ENCODE results near the gene EGFLAM. TPM values are rescaled to one million over a fixed set of nuclear protein-coding genes. Genes with fewer than 3 reads are reported as not detected.
A peak's percentile ranks its signal among the peaks of the same experiment; 100 is the strongest.

EGFLAM gene
- total RNA-seq, 1 experiment from 2014 or later = 9.3 TPM

DNA sequence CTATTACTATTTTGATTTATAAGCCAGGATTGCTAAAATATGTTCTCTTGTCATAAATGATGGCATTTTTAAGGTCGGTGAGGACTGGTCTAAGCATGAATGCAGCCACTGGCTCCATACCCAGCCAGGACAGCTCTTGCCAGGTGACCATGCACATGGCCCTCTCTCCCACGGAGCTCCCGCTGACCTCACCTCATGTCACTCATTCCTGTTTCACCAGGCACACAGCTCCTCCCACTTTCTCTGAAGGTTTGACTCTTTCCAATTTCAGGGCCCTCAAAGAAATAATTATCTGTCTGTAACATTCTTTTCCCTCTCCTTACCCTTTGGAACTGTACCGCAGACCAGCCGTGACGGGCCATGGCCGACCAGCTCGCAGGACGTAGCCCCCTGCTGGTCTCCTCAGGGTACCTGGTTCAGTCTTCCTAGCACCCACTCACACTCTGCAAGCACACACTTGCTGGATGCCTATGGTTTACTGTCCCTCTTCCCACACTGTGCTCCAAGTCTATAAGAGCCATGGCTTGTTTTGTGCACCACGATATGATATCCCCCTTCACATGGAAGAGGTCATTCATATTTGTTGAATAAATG lies 225.5 kb downstream of the EGFLAM start:
- ChIA-PET CTCF (interaction anchor here (0.9 to 2.2 kb wide), 2 partner anchors 41 to 42 kb away, joined by 6 to 8 read pairs; no protein-coding TSS in a partner anchor), POLR2A (interaction anchor here (0.6 kb wide), 1 partner anchor 686 kb away, joined by 3 read pairs; no protein-coding TSS in a partner anchor)
- Mint-ChIP-seq H3K27ac (ENCODE audit: low read depth, unreplicated experiment) (peak overlapping the region; percentile 21), H3K36me3 (ENCODE audit: insufficient read depth, unreplicated experiment) (peaks cover 16% of the 10 kb centered on the region), H3K4me3 (ENCODE audit: unreplicated experiment) (no peak overlapping the region), H3K4me1 (ENCODE audit: insufficient read depth, unreplicated experiment) (peaks cover 6% of the 10 kb centered on the region), H3K9me3 (ENCODE audit: unreplicated experiment) (no peaks in the 10 kb centered on the region), H3K27me3 (ENCODE audit: insufficient read depth, unreplicated experiment) (no peaks in the 10 kb centered on the region)
- no TSS peak for BruUV-seq (replicated peaks)
- DNase-seq (ENCODE audit: unreplicated experiment) = no peak
- intact Hi-C loops (cut with micrococcal nuclease) = no loop called here
- TF ChIP-seq, protein P1, sequence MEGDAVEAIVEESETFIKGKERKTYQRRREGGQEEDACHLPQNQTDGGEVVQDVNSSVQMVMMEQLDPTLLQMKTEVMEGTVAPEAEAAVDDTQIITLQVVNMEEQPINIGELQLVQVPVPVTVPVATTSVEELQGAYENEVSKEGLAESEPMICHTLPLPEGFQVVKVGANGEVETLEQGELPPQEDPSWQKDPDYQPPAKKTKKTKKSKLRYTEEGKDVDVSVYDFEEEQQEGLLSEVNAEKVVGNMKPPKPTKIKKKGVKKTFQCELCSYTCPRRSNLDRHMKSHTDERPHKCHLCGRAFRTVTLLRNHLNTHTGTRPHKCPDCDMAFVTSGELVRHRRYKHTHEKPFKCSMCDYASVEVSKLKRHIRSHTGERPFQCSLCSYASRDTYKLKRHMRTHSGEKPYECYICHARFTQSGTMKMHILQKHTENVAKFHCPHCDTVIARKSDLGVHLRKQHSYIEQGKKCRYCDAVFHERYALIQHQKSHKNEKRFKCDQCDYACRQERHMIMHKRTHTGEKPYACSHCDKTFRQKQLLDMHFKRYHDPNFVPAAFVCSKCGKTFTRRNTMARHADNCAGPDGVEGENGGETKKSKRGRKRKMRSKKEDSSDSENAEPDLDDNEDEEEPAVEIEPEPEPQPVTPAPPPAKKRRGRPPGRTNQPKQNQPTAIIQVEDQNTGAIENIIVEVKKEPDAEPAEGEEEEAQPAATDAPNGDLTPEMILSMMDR (IDR thresholded peaks at IDR 0.05; ENCODE audit: unreplicated experiment) = no peak

DNA sequence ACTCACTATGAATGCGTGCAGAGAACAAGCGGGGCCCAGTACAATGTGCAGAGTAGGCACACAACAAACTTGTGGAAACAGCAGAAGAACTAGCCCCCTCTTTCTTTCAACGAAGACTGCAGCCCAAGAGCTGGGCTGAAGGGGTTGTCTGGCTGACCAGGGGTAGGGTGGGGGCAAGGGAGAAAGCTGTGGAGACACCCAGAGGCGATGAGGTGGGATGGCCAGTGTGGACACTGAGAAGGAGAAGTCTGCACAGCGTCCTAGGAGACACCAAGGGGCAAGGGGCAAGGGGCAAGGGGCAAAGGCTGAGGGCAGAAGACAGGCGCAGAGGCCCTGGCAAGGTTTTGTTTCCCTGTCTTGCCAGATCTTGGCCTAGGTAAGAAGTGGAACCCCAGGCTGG lies 235.8 kb downstream of the EGFLAM start:
- H3K4me1 Mint-ChIP-seq (ENCODE audit: insufficient read depth, unreplicated experiment) = no peaks in the 10 kb centered on the region
- H3K4me3 Mint-ChIP-seq (ENCODE audit: unreplicated experiment) = no peak overlapping the region
- TF ChIP-seq, protein P1 (IDR thresholded peaks at IDR 0.05; ENCODE audit: unreplicated experiment) = no peak
- H3K9me3 Mint-ChIP-seq (ENCODE audit: unreplicated experiment) = no peaks in the 10 kb centered on the region
- ChIA-PET CTCF (no interaction called here), POLR2A (interaction anchor here (0.6 kb wide), 1 partner anchor 14 kb away, joined by 3 read pairs; no protein-coding TSS in a partner anchor)
- BruUV-seq (replicated peaks) = no TSS peak
- DNase-seq (ENCODE audit: unreplicated experiment) = no peak
- H3K27me3 Mint-ChIP-seq (ENCODE audit: insufficient read depth, unreplicated experiment) = no peaks in the 10 kb centered on the region
- intact Hi-C loops (cut with micrococcal nuclease) = no loop called here
- peak overlapping the region; percentile 13 for H3K27ac Mint-ChIP-seq (ENCODE audit: low read depth, unreplicated experiment)
- H3K36me3 Mint-ChIP-seq (ENCODE audit: insufficient read depth, unreplicated experiment) = peaks cover 23% of the 10 kb centered on the region

DNA sequence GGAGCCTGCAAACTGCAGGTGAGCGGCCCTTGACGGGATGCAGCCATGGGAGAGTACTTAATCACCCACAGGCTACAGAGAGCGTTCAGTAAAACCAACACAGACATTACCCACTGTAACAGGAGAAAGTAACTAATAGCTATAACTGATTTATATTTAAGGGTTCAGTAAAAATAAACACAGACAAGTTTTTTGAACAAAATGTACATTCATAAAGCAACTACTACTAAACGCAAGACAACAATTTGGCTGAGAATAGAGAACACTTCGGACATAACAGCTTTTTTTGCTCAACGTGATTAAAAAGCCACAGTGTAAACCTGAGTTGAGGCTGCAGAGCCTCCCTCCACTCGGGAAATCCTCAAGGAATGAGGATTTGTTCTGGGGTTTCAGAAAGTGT lies 236.4 kb downstream of the EGFLAM start:
- intact Hi-C loops (cut with micrococcal nuclease) = no loop called here
- ChIA-PET POLR2A (interaction anchor here (0.6 kb wide), 1 partner anchor 13 kb away, joined by 3 read pairs; no protein-coding TSS in a partner anchor), CTCF (interaction anchor here (0.7 to 1.4 kb wide), 2 partner anchors 21 to 53 kb away, joined by 3 to 5 read pairs; no protein-coding TSS in a partner anchor)
- Mint-ChIP-seq H3K9me3 (ENCODE audit: unreplicated experiment) (no peaks in the 10 kb centered on the region), H3K36me3 (ENCODE audit: insufficient read depth, unreplicated experiment) (peaks cover 23% of the 10 kb centered on the region), H3K4me3 (ENCODE audit: unreplicated experiment) (no peak overlapping the region), H3K4me1 (ENCODE audit: insufficient read depth, unreplicated experiment) (no peaks in the 10 kb centered on the region), H3K27me3 (ENCODE audit: insufficient read depth, unreplicated experiment) (no peaks in the 10 kb centered on the region), H3K27ac (ENCODE audit: low read depth, unreplicated experiment) (no peak overlapping the region)
- TF ChIP-seq, protein P1 (IDR thresholded peaks at IDR 0.05; ENCODE audit: unreplicated experiment) = no peak
- no TSS peak for BruUV-seq (replicated peaks)
- DNase-seq (ENCODE audit: unreplicated experiment) = no peak

DNA sequence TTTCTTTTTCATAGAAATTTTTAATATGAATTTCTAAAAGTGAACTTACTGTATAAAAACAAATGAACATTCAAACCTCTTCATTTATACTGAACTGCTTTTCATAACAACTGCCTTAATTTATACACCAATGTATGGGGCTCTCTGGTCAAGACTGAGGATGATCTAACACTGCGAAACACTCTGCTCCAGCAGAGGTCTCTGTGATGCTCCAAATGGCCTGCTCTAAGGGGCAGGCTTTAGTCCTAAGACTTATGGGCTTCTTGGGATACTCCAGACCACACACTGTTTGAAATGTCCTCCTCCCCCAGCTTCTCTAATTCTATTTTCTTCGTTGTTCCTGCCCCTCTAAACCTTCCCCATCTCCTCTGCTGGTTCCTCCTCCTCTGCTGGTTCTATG lies 239.6 kb downstream of the EGFLAM start:
- intact Hi-C loops (cut with micrococcal nuclease) = no loop called here
- BruUV-seq (replicated peaks) = no TSS peak
- H3K36me3 Mint-ChIP-seq (ENCODE audit: insufficient read depth, unreplicated experiment) = peaks cover 23% of the 10 kb centered on the region
- peak; percentile 14 for DNase-seq (ENCODE audit: unreplicated experiment)
- no peak overlapping the region for H3K27ac Mint-ChIP-seq (ENCODE audit: low read depth, unreplicated experiment)
- CTCF ChIA-PET = interaction anchor here (0.8 to 1.2 kb wide), 2 partner anchors 11 to 650 kb away, joined by 3 read pairs; no protein-coding TSS in a partner anchor
- no peaks in the 10 kb centered on the region for H3K9me3 Mint-ChIP-seq (ENCODE audit: unreplicated experiment)
- H3K27me3 Mint-ChIP-seq (ENCODE audit: insufficient read depth, unreplicated experiment) = no peaks in the 10 kb centered on the region
- POLR2A ChIA-PET = no interaction called here
- H3K4me1 Mint-ChIP-seq (ENCODE audit: insufficient read depth, unreplicated experiment) = peaks cover 6% of the 10 kb centered on the region
- TF ChIP-seq, protein P1 (IDR thresholded peaks at IDR 0.05; ENCODE audit: unreplicated experiment) = no peak
- H3K4me3 Mint-ChIP-seq (ENCODE audit: unreplicated experiment) = no peak overlapping the region

Data from MCF 10A (cell line).